HEK293 (cell line): ENCODE data around the gene NSL1.
A peak's percentile ranks its signal among the peaks of the same experiment; 100 is the strongest.
"Not testable (repeated sequence)": the region's sequence is repeated elsewhere in the genome, so short reads cannot be mapped to it uniquely, and the experiment has no call there.

Source experiments
- CTCF ChIA-PET: fragments of 350-600 bp; formaldehyde crosslinking; extraction: SDS; loops from one replicate; lab custom pipeline; 2021; ENCODE audit warnings: antibody characterized with exemption; lab: Yijun Ruan, JAX
- POLR2A ChIA-PET: fragments of 300-600 bp; formaldehyde crosslinking; extraction: SDS; loops from one replicate; lab custom pipeline; 2020; ENCODE audit warnings: antibody characterized with exemption, inconsistent platforms; lab: Yijun Ruan, JAX
- H3K27ac ChIP-seq: fragments of 200-500 bp; sonication (Bioruptor generic); 2 replicates; pipeline ENCODE4 v1.5.1; 2014; ENCODE audit warnings: low read depth, low read length, control low read depth, inconsistent platforms; ENCODE audit errors: extremely low read depth
- H3K36me3 ChIP-seq, 2 experiments: fragments of 200-500 bp in 1 of 2; sonication (Bioruptor generic) in 1 of 2; 1 replicate in 1 of 2; 2 replicates in 1 of 2; pipeline ENCODE4 v1.5.1; 2014 to 2017; ENCODE audit warnings: inconsistent platforms in 2 of 2, low read length in 2 of 2; ENCODE audit not compliant: control insufficient read depth in 2 of 2, insufficient read depth in 1 of 2
- H3K4me1 ChIP-seq: fragments of 200-500 bp; sonication (Bioruptor generic); 2 replicates; pipeline ENCODE4 v1.5.1; 2014; ENCODE audit warnings: mild to moderate bottlenecking, low read length, inconsistent platforms; ENCODE audit not compliant: control insufficient read depth, insufficient read depth
- H3K4me3 ChIP-seq: 2 replicates; pipeline ENCODE4 v1.5.1; 2011; ENCODE audit warnings: low read depth, mild to moderate bottlenecking, control low read depth, low read length, moderate library complexity
- H3K9me3 ChIP-seq: fragments of 200-500 bp; sonication (Bioruptor generic); 2 replicates; pipeline ENCODE4 v1.5.1; 2014; ENCODE audit warnings: low read depth, low read length, inconsistent platforms; ENCODE audit not compliant: control insufficient read depth, insufficient read depth
- BCL11B ChIP-seq: fragments of 450-650 bp; formaldehyde crosslinking; IDR thresholded peaks from 2 replicates; pipeline ENCODE4 v1.5.1; 2016; ENCODE audit warnings: low read depth, missing biosample characterization, missing genetic modification characterization
- KLF7 ChIP-seq: fragments of 450-650 bp; formaldehyde crosslinking; IDR thresholded peaks from 2 replicates; pipeline ENCODE4 v1.5.1; 2016; ENCODE audit warnings: missing biosample characterization, missing genetic modification characterization, borderline replicate concordance
- KLF8 ChIP-seq: fragments of 450-650 bp; formaldehyde crosslinking; IDR thresholded peaks from 2 replicates; pipeline ENCODE4 v1.5.1; 2016; ENCODE audit warnings: missing biosample characterization, missing genetic modification characterization
- RBAK ChIP-seq: fragments of 450-650 bp; formaldehyde crosslinking; IDR thresholded peaks from 2 replicates; pipeline ENCODE4 v1.5.1; 2016; ENCODE audit warnings: missing biosample characterization, missing genetic modification characterization
- SCRT1 ChIP-seq: fragments of 450-650 bp; formaldehyde crosslinking; IDR thresholded peaks from 2 replicates; pipeline ENCODE4 v1.5.1; 2016; ENCODE audit warnings: missing biosample characterization, missing genetic modification characterization, borderline replicate concordance
- SP7 ChIP-seq: fragments of 450-650 bp; formaldehyde crosslinking; IDR thresholded peaks from 2 replicates; pipeline ENCODE4 v1.5.1; 2016; ENCODE audit warnings: missing biosample characterization, missing genetic modification characterization
- ZBTB8A ChIP-seq: fragments of 450-650 bp; formaldehyde crosslinking; IDR thresholded peaks from 2 replicates; pipeline ENCODE4 v1.5.1; 2016; ENCODE audit warnings: missing biosample characterization, missing genetic modification characterization
- ZFHX2 ChIP-seq: fragments of 450-650 bp; formaldehyde crosslinking; conservative IDR thresholded peaks from 2 replicates; pipeline ENCODE4 v1.5.1; 2016; ENCODE audit warnings: missing biosample characterization, missing genetic modification characterization
- ZFP41 ChIP-seq: fragments of 450-650 bp; formaldehyde crosslinking; IDR thresholded peaks from 2 replicates; pipeline ENCODE4 v1.5.1; 2016; ENCODE audit warnings: missing biosample characterization, missing genetic modification characterization, borderline replicate concordance
- ZNF133 ChIP-seq: fragments of 450-650 bp; formaldehyde crosslinking; IDR thresholded peaks from 2 replicates; pipeline ENCODE4 v1.5.1; 2016; ENCODE audit warnings: missing biosample characterization, missing genetic modification characterization
- ZNF214 ChIP-seq: fragments of 450-650 bp; formaldehyde crosslinking; IDR thresholded peaks from 2 replicates; pipeline ENCODE4 v1.5.1; 2017; ENCODE audit warnings: missing biosample characterization, mild to moderate bottlenecking, missing genetic modification characterization, borderline replicate concordance
- ZNF366 ChIP-seq: fragments of 450-650 bp; formaldehyde crosslinking; conservative IDR thresholded peaks from 2 replicates; pipeline ENCODE4 v1.5.1; 2016; ENCODE audit warnings: missing biosample characterization, missing genetic modification characterization
- ZNF530 ChIP-seq: fragments of 450-650 bp; formaldehyde crosslinking; IDR thresholded peaks from 2 replicates; pipeline ENCODE4 v1.5.1; 2016; ENCODE audit warnings: low read depth, missing biosample characterization, missing genetic modification characterization
- ZNF596 ChIP-seq: fragments of 450-650 bp; IDR thresholded peaks from 2 replicates; pipeline ENCODE4 v1.5.0; 2018; ENCODE audit warnings: missing biosample characterization, mild to moderate bottlenecking, missing genetic modification characterization, moderate library complexity
- ZNF610 ChIP-seq: fragments of 450-650 bp; formaldehyde crosslinking; IDR thresholded peaks from 2 replicates; pipeline ENCODE4 v1.5.1; 2016; ENCODE audit warnings: missing biosample characterization, missing genetic modification characterization, borderline replicate concordance
- ZNF76 ChIP-seq: fragments of 450-650 bp; formaldehyde crosslinking; IDR thresholded peaks from 2 replicates; pipeline ENCODE4; 2016; ENCODE audit warnings: low read depth, missing biosample characterization, missing genetic modification characterization, borderline replicate concordance
- ZNF791 ChIP-seq: fragments of 450-650 bp; formaldehyde crosslinking; IDR thresholded peaks from 2 replicates; pipeline ENCODE4 v1.5.1; 2016; ENCODE audit warnings: missing biosample characterization, missing genetic modification characterization
- TF ChIP-seq, protein P1 (sequence below): fragments of 450-650 bp; formaldehyde crosslinking; IDR thresholded peaks from 2 replicates; pipeline ENCODE4 v1.5.1; 2016; ENCODE audit warnings: missing biosample characterization, missing genetic modification characterization
- TF ChIP-seq, protein P2 (sequence below): fragments of 450-650 bp; formaldehyde crosslinking; IDR thresholded peaks from 2 replicates; pipeline ENCODE4 v1.5.1; 2016; ENCODE audit warnings: missing biosample characterization, missing genetic modification characterization
- TF ChIP-seq, protein P3 (sequence below): fragments of 450-650 bp; formaldehyde crosslinking; IDR thresholded peaks from 2 replicates; pipeline ENCODE4 v1.5.0; 2017; ENCODE audit warnings: missing biosample characterization, missing genetic modification characterization, borderline replicate concordance
- TF ChIP-seq, protein P4 (sequence below): fragments of 450-650 bp; formaldehyde crosslinking; IDR thresholded peaks from 2 replicates; pipeline ENCODE4 v1.5.1; 2017; ENCODE audit warnings: missing biosample characterization, missing genetic modification characterization

NSL1 gene

DNA sequence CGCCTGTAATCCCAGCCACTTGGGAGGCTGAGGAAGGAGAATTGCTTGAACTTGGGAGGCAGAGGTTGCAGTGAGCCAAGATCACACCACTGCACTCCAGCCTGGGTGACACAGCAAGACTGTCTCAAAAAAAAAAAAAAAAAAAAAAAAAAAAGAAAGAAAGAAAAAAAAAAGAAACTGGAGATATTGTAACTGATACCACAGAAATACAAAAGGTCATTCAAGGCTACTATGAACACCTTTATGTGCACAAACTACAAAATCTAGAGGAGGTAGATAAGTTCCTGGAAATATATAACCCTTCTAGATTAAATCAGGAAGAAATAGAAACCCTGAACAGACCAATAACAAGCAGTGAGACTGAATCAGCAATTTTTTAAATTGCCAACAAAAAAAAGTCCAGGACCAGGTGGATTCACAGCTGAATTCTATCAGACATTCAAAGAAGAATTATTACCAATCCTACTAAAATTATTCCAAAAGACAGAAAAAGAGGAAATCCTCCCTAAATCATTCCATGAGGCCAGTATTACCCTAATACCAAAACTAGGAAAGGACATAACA is 26.8 kb downstream of the NSL1 start:
- H3K27ac ChIP-seq, H3K4me3 ChIP-seq, POLR2A ChIA-PET, H3K36me3 ChIP-seq, H3K4me1 ChIP-seq, H3K9me3 ChIP-seq: not testable (repeated sequence)
- CTCF ChIA-PET, result interaction anchor here (4.0 kb wide), 1 partner anchor 15 kb away, joined by 26 read pairs; no protein-coding TSS in a partner anchor
- TF ChIP-seq, protein P1, sequence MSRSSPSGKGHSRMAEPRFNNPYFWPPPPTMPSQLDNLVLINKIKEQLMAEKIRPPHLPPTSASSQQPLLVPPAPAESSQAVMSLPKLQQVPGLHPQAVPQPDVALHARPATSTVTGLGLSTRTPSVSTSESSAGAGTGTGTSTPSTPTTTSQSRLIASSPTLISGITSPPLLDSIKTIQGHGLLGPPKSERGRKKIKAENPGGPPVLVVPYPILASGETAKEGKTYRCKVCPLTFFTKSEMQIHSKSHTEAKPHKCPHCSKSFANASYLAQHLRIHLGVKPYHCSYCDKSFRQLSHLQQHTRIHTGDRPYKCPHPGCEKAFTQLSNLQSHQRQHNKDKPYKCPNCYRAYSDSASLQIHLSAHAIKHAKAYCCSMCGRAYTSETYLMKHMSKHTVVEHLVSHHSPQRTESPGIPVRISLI (tag by site-specific recombination), result peak; percentile 33; the same call in 1 of the 2 replicates

DNA sequence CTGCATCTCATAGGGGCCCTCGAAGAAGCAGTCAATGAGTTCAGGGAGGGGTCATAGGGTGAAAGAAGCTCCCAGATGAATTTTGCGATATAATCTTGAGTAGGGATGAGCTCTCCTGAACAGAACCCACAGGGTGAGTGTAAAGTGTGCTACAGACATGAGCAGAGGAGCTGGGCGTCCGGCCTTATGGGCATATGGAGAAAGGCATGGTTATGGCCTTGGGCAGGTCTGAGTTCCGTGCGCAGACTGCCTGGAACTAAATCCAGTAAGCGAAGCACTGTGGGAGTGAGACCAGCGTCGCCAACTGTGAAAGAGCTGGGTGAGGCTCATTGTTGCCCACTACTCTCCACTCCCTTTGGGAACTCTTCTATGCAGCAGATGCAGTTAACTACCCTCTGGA is 28.7 kb downstream of the NSL1 start:
- H3K4me3 ChIP-seq, result no peak overlapping the region
- H3K9me3 ChIP-seq, result no peaks in the 10 kb centered on the region
- ChIA-PET CTCF (interaction anchor here (0.7 to 4.0 kb wide), 6 partner anchors 13 to 183 kb away, joined by 3 to 26 read pairs (median 4); no protein-coding TSS in a partner anchor), POLR2A (no interaction called here)
- H3K27ac ChIP-seq, result no peak overlapping the region
- TF ChIP-seq ZFHX2 (tag by site-specific recombination), result no peak
- no peaks in the 10 kb centered on the region for H3K4me1 ChIP-seq
- H3K36me3 ChIP-seq, result peaks cover 0 to 8% of the 10 kb centered on the region in 2 experiments; a peak in 2 of 3 replicates

DNA sequence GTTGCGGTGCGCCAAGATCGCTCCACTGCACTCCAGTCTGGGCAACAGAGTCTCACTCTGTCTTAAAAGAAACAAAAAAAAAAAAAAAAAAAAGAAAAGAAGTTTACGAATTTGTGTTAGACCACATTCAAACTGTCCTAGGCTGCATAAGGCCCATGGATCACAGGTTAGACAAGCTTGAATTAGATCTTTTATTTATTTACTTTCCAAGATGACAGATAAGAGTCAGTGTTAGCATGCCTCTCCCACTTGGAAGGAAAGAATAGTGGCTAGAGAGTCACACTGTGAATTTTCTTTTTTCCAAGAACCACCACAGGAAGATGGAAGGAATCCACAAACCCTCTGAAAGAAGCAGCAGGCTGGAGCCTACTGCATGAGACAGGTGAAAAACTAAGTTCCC is 29.3 kb downstream of the NSL1 start:
- ChIA-PET POLR2A (no interaction called here), CTCF (interaction anchor here (0.7 to 4.0 kb wide), 4 partner anchors 12 to 983 kb away, joined by 3 to 26 read pairs (median 8); no protein-coding TSS in a partner anchor)
- TF ChIP-seq ZNF596 (no peak), ZBTB8A (no peak), RBAK (tag by site-specific recombination) (no peak), ZNF214 (tag by site-specific recombination) (no peak), ZNF366 (no peak), ZNF530 (tag by site-specific recombination) (no peak), KLF7 (tag by site-specific recombination) (no peak), ZNF791 (tag by site-specific recombination) (no peak), KLF8 (tag by site-specific recombination) (no peak)
- TF ChIP-seq, protein P2, sequence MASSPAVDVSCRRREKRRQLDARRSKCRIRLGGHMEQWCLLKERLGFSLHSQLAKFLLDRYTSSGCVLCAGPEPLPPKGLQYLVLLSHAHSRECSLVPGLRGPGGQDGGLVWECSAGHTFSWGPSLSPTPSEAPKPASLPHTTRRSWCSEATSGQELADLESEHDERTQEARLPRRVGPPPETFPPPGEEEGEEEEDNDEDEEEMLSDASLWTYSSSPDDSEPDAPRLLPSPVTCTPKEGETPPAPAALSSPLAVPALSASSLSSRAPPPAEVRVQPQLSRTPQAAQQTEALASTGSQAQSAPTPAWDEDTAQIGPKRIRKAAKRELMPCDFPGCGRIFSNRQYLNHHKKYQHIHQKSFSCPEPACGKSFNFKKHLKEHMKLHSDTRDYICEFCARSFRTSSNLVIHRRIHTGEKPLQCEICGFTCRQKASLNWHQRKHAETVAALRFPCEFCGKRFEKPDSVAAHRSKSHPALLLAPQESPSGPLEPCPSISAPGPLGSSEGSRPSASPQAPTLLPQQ (tag by site-specific recombination), result no peak
- no peaks in the 10 kb centered on the region for H3K4me1 ChIP-seq
- H3K27ac ChIP-seq, result no peak overlapping the region
- H3K9me3 ChIP-seq, result no peaks in the 10 kb centered on the region
- H3K36me3 ChIP-seq, result peaks cover 0 to 13% of the 10 kb centered on the region in 2 experiments; a peak in 1 of 3 replicates
- H3K4me3 ChIP-seq, result no peak overlapping the region

DNA sequence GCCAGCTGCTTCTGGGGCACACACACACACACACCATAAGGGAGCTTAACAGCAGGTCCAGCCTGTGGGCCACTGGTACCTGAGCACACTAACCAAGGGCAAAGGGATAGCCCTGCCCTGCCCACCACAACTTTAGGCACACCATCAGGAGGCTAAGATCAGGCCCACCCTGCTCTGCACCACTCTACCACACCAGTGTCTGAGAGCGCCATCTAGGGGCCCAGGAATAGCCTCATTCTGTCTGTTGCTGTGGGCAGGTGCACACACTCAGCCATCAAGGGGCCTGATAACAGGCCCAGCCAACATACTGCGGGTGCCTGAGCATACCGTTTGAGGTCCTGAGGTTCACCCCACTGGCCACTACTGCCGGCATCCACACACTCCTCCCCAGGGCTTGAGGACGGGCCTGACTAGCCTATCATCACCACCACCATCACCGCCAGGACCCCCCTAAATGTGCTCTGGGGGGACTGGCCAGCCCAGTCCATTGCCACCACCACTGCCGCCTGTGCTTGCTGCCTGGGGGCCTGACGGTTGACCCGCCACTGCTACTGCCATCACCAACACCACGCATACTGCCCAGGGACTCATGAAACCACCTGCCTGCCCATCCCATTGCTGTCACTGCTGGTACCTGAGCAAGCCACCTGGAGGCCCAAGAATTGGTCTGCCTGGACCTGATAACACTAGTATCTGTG is 31.3 kb downstream of the NSL1 start:
- Histone ChIP-seq H3K4me1 (no peaks in the 10 kb centered on the region), H3K4me3 (no peak overlapping the region), H3K27ac (no peak overlapping the region), H3K36me3 (peaks cover 7 to 11% of the 10 kb centered on the region in 2 experiments), H3K9me3 (no peaks in the 10 kb centered on the region)
- ChIA-PET POLR2A (no interaction called here), CTCF (interaction anchor here (0.7 to 1.4 kb wide), 5 partner anchors 8 to 52 kb away, joined by 3 to 7 read pairs (median 5); no protein-coding TSS in a partner anchor)
- TF ChIP-seq ZNF133 (tag by site-specific recombination), result no peak
- TF ChIP-seq ZFP41 (tag by site-specific recombination), result no peak
- no peak for TF ChIP-seq ZNF76 (tag by site-specific recombination)
- no peak for TF ChIP-seq ZNF610
- TF ChIP-seq, protein P3, sequence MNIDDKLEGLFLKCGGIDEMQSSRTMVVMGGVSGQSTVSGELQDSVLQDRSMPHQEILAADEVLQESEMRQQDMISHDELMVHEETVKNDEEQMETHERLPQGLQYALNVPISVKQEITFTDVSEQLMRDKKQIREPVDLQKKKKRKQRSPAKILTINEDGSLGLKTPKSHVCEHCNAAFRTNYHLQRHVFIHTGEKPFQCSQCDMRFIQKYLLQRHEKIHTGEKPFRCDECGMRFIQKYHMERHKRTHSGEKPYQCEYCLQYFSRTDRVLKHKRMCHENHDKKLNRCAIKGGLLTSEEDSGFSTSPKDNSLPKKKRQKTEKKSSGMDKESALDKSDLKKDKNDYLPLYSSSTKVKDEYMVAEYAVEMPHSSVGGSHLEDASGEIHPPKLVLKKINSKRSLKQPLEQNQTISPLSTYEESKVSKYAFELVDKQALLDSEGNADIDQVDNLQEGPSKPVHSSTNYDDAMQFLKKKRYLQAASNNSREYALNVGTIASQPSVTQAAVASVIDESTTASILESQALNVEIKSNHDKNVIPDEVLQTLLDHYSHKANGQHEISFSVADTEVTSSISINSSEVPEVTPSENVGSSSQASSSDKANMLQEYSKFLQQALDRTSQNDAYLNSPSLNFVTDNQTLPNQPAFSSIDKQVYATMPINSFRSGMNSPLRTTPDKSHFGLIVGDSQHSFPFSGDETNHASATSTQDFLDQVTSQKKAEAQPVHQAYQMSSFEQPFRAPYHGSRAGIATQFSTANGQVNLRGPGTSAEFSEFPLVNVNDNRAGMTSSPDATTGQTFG (tag by site-specific recombination), result no peak
- no peak for TF ChIP-seq BCL11B (tag by site-specific recombination)
- TF ChIP-seq SP7, result no peak
- TF ChIP-seq, protein P4, sequence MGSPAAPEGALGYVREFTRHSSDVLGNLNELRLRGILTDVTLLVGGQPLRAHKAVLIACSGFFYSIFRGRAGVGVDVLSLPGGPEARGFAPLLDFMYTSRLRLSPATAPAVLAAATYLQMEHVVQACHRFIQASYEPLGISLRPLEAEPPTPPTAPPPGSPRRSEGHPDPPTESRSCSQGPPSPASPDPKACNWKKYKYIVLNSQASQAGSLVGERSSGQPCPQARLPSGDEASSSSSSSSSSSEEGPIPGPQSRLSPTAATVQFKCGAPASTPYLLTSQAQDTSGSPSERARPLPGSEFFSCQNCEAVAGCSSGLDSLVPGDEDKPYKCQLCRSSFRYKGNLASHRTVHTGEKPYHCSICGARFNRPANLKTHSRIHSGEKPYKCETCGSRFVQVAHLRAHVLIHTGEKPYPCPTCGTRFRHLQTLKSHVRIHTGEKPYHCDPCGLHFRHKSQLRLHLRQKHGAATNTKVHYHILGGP, result no peak
- no peak for TF ChIP-seq SCRT1 (tag by site-specific recombination)
